HG02798 (cell line): ENCODE data around the gene GLDN.
A peak's percentile ranks its signal among the peaks of the same experiment; 100 is the strongest.

ENCODE experiments used
- ATAC-seq: cut with Tn5 transposase; IDR thresholded peaks from one replicate; pipeline ENCODE4 v1.9.1; 2021; ENCODE audit warnings: mild to moderate bottlenecking; ENCODE audit not compliant: unreplicated experiment, poor library complexity

The GLDN gene

GRCh38 chr15:51321316-51321715 is 20.1 kb upstream of the GLDN start:
- no peak for ATAC-seq

GRCh38 chr15:51322621-51323296 is 18.7 kb upstream of the GLDN start:
- no peak for ATAC-seq

DNA sequence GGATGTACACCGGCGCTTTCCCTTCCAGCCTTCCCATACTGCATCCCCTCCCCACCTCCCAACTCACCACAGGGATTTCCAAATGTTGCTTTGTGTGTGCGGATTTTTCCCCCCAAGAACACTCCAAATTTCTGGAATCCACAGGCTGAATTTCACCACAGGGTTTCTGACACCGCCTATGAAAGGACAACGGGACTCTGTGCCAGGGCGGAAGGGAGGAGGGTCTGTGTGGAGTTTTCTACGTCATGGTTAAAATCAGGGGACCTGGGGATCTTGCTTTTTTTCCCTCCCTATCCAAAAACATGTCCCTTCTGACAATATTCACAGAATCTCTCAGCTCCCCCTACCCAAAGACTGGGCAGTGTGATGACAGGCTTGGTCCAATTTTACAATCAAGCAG is 17.7 kb upstream of the GLDN start:
- ATAC-seq: no peak

GRCh38 chr15:51325167-51325566 is 16.3 kb upstream of the GLDN start:
- ATAC-seq: no peak

DNA sequence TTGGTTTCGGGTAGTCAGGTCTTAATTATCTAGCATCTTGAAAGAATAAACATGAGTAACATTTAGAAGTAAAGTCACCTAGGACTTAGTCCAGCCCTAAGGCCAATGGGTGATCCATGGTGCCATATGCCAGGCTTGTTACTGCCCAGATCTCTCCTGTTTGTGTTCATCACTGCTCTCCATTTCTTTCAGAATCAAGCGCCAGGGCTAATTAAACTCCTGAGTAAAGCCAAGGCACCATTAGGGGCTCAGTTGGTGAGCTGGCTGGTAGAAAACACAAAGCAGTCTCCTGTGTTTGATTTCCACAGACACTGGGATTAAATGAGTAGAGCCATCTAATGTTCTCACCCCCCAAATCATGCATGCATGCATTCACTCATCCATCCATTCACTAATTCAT is 14.4 kb upstream of the GLDN start:
- no peak for ATAC-seq

- no peak for ATAC-seq
These were observed 12.5 kb upstream of the GLDN start for GRCh38 chr15:51328926-51329325.

- no peak for ATAC-seq
These were observed 10.3 kb upstream of the GLDN start for GRCh38 chr15:51331141-51331540.

- ATAC-seq: no peak
These were observed 9.0 kb upstream of the GLDN start for GRCh38 chr15:51332206-51333147.

DNA sequence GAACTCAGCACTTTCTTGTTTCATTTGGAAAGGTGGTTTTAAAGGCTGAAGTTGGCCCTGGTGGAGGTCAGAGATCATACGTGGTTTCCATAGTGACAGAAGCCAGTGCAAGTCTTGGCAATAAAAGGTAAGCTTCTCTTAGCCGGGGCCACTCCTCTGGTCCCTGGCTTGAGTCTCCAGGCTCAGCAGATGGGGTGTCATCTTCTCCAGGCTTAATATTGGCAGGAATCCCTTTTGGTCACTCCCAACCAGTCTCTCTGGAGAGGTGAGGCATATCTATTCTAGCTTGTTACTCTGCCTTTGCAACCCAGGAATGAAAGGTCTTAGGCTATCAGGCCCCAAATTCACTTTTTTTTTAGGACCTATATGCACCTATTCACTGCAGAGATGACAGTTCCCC is 7.9 kb upstream of the GLDN start:
- ATAC-seq: no peak

- ATAC-seq: no peak
These were observed 7.4 kb upstream of the GLDN start for GRCh38 chr15:51334011-51334451.

- ATAC-seq: no peak
These were observed 6.4 kb upstream of the GLDN start for GRCh38 chr15:51335087-51335486.

- no peak for ATAC-seq
These were observed 5.7 kb upstream of the GLDN start for GRCh38 chr15:51335538-51336410.

- ATAC-seq: no peak
These were observed 3.0 kb upstream of the GLDN start, which contains the start of gene CYP19A1 for GRCh38 chr15:51338496-51338895. Gene CYP19A1, minus strand, starts transcription at chr15:51338596. Its CDS starts 95,684 bp downstream, at chr15:51242912.

- ATAC-seq: no peak
These were observed 958 bp downstream of the GLDN start for GRCh38 chr15:51342227-51342999.

DNA sequence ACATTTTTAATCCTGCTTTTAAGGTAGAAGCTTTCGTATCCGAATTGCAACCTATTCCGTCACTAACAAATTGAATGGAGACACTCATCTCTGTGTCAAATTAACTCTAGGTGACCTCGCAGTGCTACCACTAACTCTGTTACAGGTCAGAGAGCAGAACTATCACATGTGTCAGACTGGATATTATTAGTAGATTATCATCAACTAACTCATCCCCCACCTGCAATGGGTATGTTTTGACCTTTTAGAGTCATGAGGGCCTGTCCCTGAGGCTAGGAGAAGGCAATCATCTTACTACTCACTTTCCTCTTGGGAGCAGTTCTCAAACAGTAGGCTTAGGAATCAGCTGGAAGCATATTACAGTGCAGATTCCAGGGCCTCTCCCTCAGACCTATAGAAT is 2.0 kb downstream of the GLDN start:
- no peak for ATAC-seq

GRCh38 chr15:51346136-51346535 is 4.7 kb downstream of the GLDN start:
- no peak for ATAC-seq

DNA sequence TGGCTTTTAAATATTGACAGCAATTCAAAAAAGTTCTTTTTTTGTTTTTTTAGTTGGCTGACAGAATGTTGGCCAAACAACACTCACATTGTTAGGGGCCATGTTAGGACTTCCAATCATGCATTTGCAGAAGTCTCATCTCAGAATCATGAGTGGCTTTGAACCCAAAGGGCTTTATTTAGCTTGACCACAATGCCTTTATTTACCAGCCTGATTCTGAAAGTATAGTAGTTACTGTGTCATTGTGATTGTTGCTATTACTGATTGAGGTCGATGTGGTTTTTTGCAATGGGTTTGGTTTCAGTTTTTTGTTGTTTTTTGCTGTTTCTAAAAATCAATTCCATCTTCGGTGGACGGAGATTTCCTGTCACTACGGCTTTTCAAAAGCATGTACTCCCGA is 7.2 kb downstream of the GLDN start:
- peak; percentile 95 for ATAC-seq

DNA sequence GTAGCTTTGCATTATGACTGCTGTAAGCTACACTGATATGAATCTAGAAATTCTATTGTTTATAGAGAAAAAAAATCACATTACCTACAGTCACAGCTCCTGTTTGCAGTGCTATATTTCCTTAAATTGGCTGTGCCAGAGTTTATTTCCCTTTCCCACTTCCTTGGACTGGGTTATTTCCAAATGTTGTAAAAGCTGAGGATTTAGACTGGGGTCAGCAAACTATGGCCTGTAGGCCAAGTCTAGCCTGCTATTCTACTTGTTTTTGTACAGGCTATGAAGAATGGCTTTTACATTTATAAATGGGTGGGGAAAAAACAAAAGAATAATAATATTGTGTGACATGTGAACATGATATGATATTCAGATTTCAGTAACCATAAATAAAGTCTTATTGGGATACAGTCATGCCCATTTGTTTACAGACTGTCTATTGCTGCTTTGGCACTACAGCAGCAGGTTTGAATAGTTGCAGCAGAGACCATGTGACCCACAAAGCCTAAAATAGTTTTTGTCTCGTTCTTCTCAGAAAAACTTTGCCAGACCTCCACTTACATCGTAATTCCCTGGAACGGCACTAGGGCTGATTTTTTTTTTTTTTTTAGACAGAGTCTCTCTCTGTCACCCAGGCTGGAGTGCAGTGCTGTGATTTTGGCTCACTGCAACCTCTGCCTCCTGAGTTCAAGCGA is 7.8 kb downstream of the GLDN start:
- ATAC-seq: no peak

DNA sequence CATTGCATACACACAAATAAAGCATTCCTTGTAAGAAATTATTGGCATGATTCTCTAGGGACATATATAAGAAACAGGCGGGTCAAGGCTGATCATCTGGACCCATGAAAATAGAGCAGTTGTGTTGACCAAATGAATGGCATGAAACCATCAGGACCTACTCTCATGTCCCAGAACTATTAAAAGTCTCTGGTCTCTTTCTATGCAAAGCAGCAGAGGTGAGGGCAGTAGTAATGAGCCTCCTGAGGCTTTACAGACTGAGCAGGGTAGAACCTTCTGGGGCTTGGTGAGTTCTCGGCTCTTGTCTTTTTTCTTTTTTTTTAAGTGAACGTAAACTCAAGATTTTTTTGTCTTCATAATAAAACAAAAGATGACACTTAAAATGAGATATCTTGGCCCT is 9.3 kb downstream of the GLDN start:
- ATAC-seq: no peak
